GM06990 (cell line): ENCODE measurements around the gene PAX5.

Source experiments
- DNase-seq: peaks from one replicate; pipeline ENCODE4 v3.0.0-alpha.2; 2011; ENCODE audit not compliant: insufficient read length; ENCODE audit errors: extremely low read depth
- H3K27me3 ChIP-seq: replicated peaks from 2 replicates; pipeline ENCODE4 v1.6.0; 2011; ENCODE audit warnings: low read length; ENCODE audit not compliant: control insufficient read depth, insufficient read depth
- H3K36me3 ChIP-seq: 2 replicates; pipeline ENCODE4 v1.5.1; 2011; ENCODE audit warnings: low read length; ENCODE audit not compliant: control insufficient read depth, insufficient read depth
- H3K4me3 ChIP-seq: replicated peaks from 2 replicates; pipeline ENCODE4 v1.5.1; 2011; ENCODE audit warnings: low read depth, mild to moderate bottlenecking, control low read depth, low read length
- CTCF ChIP-seq: IDR thresholded peaks from 2 replicates; pipeline ENCODE4 v1.5.1; 2011; ENCODE audit warnings: low read length, control low read depth, mild to moderate bottlenecking, inconsistent platforms; ENCODE audit not compliant: insufficient read depth, poor library complexity, severe bottlenecking

Gene PAX5

GRCh38 chr9:36853233-36853632 lies 180.8 kb downstream of the PAX5 start:
- H3K27me3 ChIP-seq: no peaks in the 10 kb centered on the region
- no peak for DNase-seq
- H3K36me3 ChIP-seq: peaks cover 21% of the 10 kb centered on the region
- no peak overlapping the region for H3K4me3 ChIP-seq
- TF ChIP-seq CTCF: no peak

GRCh38 chr9:36849943-36850342 lies 184.1 kb downstream of the PAX5 start:
- DNase-seq: no peak
- H3K36me3 ChIP-seq: peaks cover 38% of the 10 kb centered on the region
- no peaks in the 10 kb centered on the region for H3K27me3 ChIP-seq
- no peak overlapping the region for H3K4me3 ChIP-seq
- TF ChIP-seq CTCF: no peak

DNA sequence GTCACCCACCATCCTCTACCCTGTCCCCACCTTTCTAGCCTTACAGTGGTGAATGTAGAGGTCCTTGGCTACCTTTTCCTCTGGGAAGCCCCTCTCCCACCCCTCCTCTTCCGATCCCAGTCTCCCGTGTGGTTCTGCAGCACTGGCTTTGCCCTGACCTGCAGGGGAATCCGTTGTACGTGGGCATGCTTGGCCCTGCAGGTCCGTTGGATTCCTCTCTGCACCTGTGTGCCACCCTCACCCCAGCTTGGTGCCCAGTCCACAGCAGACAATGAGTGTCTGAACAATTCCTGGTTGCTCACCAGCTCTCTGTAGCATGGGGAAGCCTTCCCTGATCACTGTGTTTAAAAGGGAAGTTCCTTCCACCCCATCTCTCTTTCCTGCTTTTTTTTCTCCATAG lies 185.1 kb downstream of the PAX5 start:
- Histone ChIP-seq H3K4me3 (no peak overlapping the region), H3K36me3 (peaks cover 39% of the 10 kb centered on the region), H3K27me3 (no peaks in the 10 kb centered on the region)
- DNase-seq: no peak
- TF ChIP-seq CTCF: no peak

DNA sequence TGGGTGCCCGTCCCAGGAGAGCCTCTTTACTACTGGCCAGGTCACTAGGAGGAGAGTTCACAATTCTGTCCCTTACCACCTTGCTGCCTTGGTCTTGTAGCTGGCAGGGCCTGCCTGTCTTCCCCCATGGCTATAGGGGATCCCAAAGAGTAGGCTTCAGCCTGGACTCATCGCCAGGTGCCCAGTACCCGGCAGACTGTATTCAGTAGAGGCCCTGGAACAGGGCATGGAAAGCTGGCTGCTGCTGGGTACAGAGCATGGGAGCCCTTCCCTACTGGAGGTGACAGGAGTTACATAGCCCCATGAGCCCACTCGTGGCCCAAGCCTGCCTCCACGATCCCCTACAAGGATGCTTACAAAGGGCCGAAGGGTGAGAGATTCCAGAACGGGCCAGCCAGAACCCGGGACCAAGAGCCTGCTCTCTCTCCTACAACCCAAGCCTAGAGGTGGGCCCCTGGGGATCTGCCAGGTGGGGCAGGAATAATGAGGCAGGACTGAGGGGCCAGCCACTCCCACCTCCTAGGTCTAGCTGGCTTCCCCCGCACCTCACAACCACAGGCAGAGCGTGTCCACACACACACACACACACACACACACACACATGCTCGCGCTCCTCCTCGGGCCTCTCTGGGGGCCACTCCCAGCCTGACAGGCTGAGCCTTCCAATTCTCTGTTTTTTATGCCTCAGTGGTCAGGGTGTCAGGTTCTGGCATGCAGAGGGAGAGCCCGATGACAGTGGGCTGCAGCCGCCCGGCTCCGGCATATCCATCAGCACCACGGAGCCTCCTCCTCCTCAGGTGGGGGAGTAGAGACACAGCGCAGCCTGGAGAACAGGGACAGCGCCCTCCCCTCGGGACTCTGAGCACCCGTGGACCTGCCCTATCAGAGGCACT lies 186.0 kb downstream of the PAX5 start:
- DNase-seq: no peak
- TF ChIP-seq CTCF: no peak
- Histone ChIP-seq H3K27me3 (no peaks in the 10 kb centered on the region), H3K36me3 (peaks cover 47% of the 10 kb centered on the region), H3K4me3 (no peak overlapping the region)

GRCh38 chr9:36846621-36847020 lies 187.4 kb downstream of the PAX5 start:
- no peak for DNase-seq
- Histone ChIP-seq H3K36me3 (peaks cover 48% of the 10 kb centered on the region), H3K4me3 (no peak overlapping the region), H3K27me3 (no peaks in the 10 kb centered on the region)
- TF ChIP-seq CTCF: no peak
